ENCODE results near the gene DPY19L3.
"Not testable (repeated sequence)": the region's sequence is repeated elsewhere in the genome, so short reads cannot be mapped to it uniquely, and the experiment has no call there.

Gene DPY19L3

GRCh38 chr19:32397671-32398101, 7.9 kb upstream of the DPY19L3 start:
- DNase-seq: no peak

- DNase-seq: no peak
These were observed 3.6 kb upstream of the DPY19L3 start for GRCh38 chr19:32401992-32402391.

- no peak for DNase-seq
These were observed 2.1 kb upstream of the DPY19L3 start for GRCh38 chr19:32403291-32403995.

- DNase-seq: no peak
These were observed 1.2 kb upstream of the DPY19L3 start for GRCh38 chr19:32404213-32404932.

- peak in 12 of 14 donors; percentile 14 to 85 (median 75) for DNase-seq
These were observed 588 bp upstream of the DPY19L3 start for GRCh38 chr19:32404933-32405430.

GRCh38 chr19:32406161-32407003, 812 bp downstream of the DPY19L3 start:
- no peak for DNase-seq

GRCh38 chr19:32407004-32407992, 1.7 kb downstream of the DPY19L3 start:
- peak in 4 of 14 donors; percentile 15 to 70 (median 22) for DNase-seq

GRCh38 chr19:32415246-32415645, 9.7 kb downstream of the DPY19L3 start:
- DNase-seq: no peak

GRCh38 chr19:32415669-32416068, 10.1 kb downstream of the DPY19L3 start:
- no peak for DNase-seq

GRCh38 chr19:32416749-32417456, 11.3 kb downstream of the DPY19L3 start:
- peak in 2 of 14 donors; percentile 6 to 33 for DNase-seq

GRCh38 chr19:32418155-32418554, 12.6 kb downstream of the DPY19L3 start:
- no peak for DNase-seq

GRCh38 chr19:32421589-32422361, 16.2 kb downstream of the DPY19L3 start:
- no peak for DNase-seq

GRCh38 chr19:32422435-32422834, 16.9 kb downstream of the DPY19L3 start:
- no peak for DNase-seq

- DNase-seq: not testable (repeated sequence)
These were observed 18.4 kb downstream of the DPY19L3 start for GRCh38 chr19:32423944-32424343.

- DNase-seq: no peak
These were observed 22.0 kb downstream of the DPY19L3 start for GRCh38 chr19:32427536-32427935.

- no peak for DNase-seq
These were observed 31.1 kb downstream of the DPY19L3 start for GRCh38 chr19:32436692-32437091.

GRCh38 chr19:32437096-32437495, 31.5 kb downstream of the DPY19L3 start:
- DNase-seq: peak in 1 of 14 donors; percentile 18

- no peak for DNase-seq
These were observed 33.2 kb downstream of the DPY19L3 start for GRCh38 chr19:32438751-32439150.

GRCh38 chr19:32442650-32443049, 37.1 kb downstream of the DPY19L3 start:
- no peak for DNase-seq

- DNase-seq: not testable (repeated sequence)
These were observed 42.0 kb downstream of the DPY19L3 start for GRCh38 chr19:32447534-32447933.

Data from C1 segment of cervical spinal cord (tissue), 14 donors.